Mesendoderm (in vitro differentiated cells): Measurements from ENCODE around the gene CASP8.

ENCODE experiments used
- DNase-seq: peaks from one replicate; pipeline ENCODE4 v3.0.0; 2013
- H2AK5ac ChIP-seq: 2 replicates; pipeline ENCODE4 v1.6.1; 2013; ENCODE audit warnings: low read length, inconsistent platforms
- H2BK120ac ChIP-seq: 2 replicates; pipeline ENCODE4 v1.6.1; 2013; ENCODE audit warnings: low read depth, mild to moderate bottlenecking, low read length, moderate library complexity, mixed read lengths
- H2BK15ac ChIP-seq: replicated peaks from 2 replicates; pipeline ENCODE4 v1.6.1; 2013; ENCODE audit warnings: low read depth, mild to moderate bottlenecking, moderate library complexity
- H2BK5ac ChIP-seq: 2 replicates; pipeline ENCODE4 v1.6.1; 2013; ENCODE audit warnings: low read length, inconsistent platforms
- H3K18ac ChIP-seq: 2 replicates; pipeline ENCODE4 v1.6.1; 2013; ENCODE audit warnings: mild to moderate bottlenecking, low read length, mixed read lengths
- H3K23ac ChIP-seq: one replicate; pipeline ENCODE4 v1.6.1; 2013; ENCODE audit warnings: low read length
- H3K27ac ChIP-seq: 2 replicates; pipeline ENCODE4 v1.5.1; 2013; ENCODE audit warnings: low read depth, mild to moderate bottlenecking, inconsistent platforms, low read length, moderate library complexity
- H3K27me3 ChIP-seq: 2 replicates; pipeline ENCODE4 v1.6.1; 2013; ENCODE audit warnings: low read length, control low read depth, mild to moderate bottlenecking, inconsistent platforms; ENCODE audit not compliant: insufficient read depth, poor library complexity
- H3K36me3 ChIP-seq: 2 replicates; pipeline ENCODE4 v1.6.1; 2013; ENCODE audit warnings: low read length, inconsistent platforms; ENCODE audit not compliant: control insufficient read depth, insufficient read depth
- H3K4ac ChIP-seq: one replicate; pipeline ENCODE4 v1.6.1; 2013; ENCODE audit warnings: low read depth, mild to moderate bottlenecking, low read length, moderate library complexity
- H3K4me1 ChIP-seq: 2 replicates; pipeline ENCODE4 v1.6.1; 2013; ENCODE audit warnings: low read depth, low read length, inconsistent platforms; ENCODE audit not compliant: control insufficient read depth
- H3K4me2 ChIP-seq: 2 replicates; pipeline ENCODE4 v1.6.1; 2013; ENCODE audit warnings: low read length
- H3K4me3 ChIP-seq: 2 replicates; pipeline ENCODE4 v1.5.1; 2013; ENCODE audit warnings: mild to moderate bottlenecking, low read length
- H3K56ac ChIP-seq: one replicate; pipeline ENCODE4 v1.6.1; 2013; ENCODE audit warnings: low read length
- H3K79me1 ChIP-seq: 2 replicates; pipeline ENCODE4 v1.6.1; 2013; ENCODE audit warnings: low read length, inconsistent platforms
- H3K79me2 ChIP-seq: 2 replicates; pipeline ENCODE4 v1.6.1; 2013; ENCODE audit warnings: mild to moderate bottlenecking, low read length; ENCODE audit not compliant: control insufficient read depth, insufficient read depth
- H3K9ac ChIP-seq: 2 replicates; pipeline ENCODE4 v1.6.1; 2013; ENCODE audit warnings: low read length, inconsistent platforms
- H4K5ac ChIP-seq: one replicate; pipeline ENCODE4 v1.6.1; 2013; ENCODE audit warnings: low read length
- H4K8ac ChIP-seq: one replicate; pipeline ENCODE4 v1.6.1; 2013; ENCODE audit warnings: low read depth, mild to moderate bottlenecking, control low read depth, low read length, moderate library complexity
- WGBS: extraction: QIAGEN DNeasy Blood & Tissue Kit; methylation state at CpG from one replicate; pipeline ENCODE4 v1.1.7; 2013; ENCODE audit warnings: low lambda C conversion rate, missing lambda C conversion rate; ENCODE audit not compliant: insufficient coverage; ENCODE audit errors: extremely low coverage; 5-methylcytosine and 5-hydroxymethylcytosine counted together

The CASP8 gene

DNA sequence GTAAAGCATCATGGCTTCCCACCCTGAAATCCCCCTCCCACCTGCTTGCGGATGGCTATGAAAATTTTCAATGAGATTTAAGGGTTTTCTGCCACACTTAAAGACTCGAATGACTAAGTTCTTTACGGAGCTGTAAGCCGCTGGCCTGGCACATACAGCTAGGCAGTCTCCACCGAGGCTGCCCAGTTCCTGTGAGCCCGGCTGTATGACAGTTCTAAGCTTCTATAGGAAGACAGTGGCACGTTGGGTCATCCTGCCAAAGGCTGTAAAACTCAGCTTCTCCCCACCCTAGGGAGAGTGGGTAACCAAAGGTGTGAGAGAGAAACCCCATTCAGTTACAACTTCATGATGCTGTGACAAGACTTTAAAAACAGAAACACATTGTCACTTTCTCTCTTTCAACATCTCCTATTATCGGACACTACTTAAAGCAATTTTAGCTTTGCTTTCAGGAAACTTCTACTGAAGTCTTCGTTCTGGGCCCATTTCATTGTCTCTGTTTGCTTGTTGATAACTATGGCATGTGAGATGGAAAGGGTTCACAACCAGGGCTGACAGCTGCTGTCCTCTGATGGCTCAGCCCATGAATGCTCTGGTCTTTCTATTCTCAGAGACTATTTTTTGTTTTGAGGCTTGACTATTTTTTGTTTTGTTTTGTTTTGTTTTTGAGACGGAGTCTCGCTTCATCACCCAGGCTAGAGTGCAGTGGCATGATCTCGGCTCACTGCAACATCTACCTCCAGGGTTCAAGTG is 7.1 kb downstream of the CASP8 start:
- H3K79me2 ChIP-seq: no peaks in the 10 kb centered on the region
- H3K9ac ChIP-seq: no peak overlapping the region
- H4K8ac ChIP-seq: no peak overlapping the region
- no peak overlapping the region for H2BK5ac ChIP-seq
- no peaks in the 10 kb centered on the region for H3K27me3 ChIP-seq
- H2BK15ac ChIP-seq: no peak overlapping the region
- H4K5ac ChIP-seq: no peak overlapping the region
- H3K36me3 ChIP-seq: no peaks in the 10 kb centered on the region
- H3K79me1 ChIP-seq: no peaks in the 10 kb centered on the region
- DNase-seq: no peak
- H3K18ac ChIP-seq: no peak overlapping the region
- no peak overlapping the region for H3K23ac ChIP-seq
- H3K4me3 ChIP-seq: no peak overlapping the region
- H3K4ac ChIP-seq: no peak overlapping the region
- H3K56ac ChIP-seq: no peak overlapping the region
- H2AK5ac ChIP-seq: no peak overlapping the region
- no peak overlapping the region for H3K4me2 ChIP-seq
- WGBS: no CpG with 5 or more reads among the region's 12 CpGs
- H2BK120ac ChIP-seq: no peak overlapping the region
- H3K27ac ChIP-seq: no peak overlapping the region
- no peaks in the 10 kb centered on the region for H3K4me1 ChIP-seq

DNA sequence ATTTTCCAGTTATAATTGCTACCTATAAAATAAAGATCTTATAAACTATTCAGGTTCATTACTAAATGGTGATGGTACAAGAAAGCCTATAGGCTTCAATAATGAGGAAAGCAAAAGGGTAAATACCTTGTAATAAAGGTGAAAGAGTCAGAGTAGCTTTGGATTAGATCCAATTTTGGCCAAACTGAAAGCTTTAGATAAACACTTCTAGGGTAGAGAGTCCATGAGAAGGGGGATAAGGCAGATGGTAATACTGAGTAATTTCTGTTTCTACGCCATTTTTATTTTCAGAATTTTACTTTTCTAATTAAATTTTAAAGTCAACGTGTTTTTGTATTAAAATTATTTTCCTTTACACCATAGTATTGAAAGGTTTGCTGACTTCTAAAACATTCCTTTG is 9.4 kb downstream of the CASP8 start:
- DNase-seq: no peak
- H3K79me2 ChIP-seq: no peaks in the 10 kb centered on the region
- H3K79me1 ChIP-seq: no peaks in the 10 kb centered on the region
- H3K36me3 ChIP-seq: no peaks in the 10 kb centered on the region
- H3K9ac ChIP-seq: no peak overlapping the region
- H3K56ac ChIP-seq: no peak overlapping the region
- H3K4me2 ChIP-seq: no peak overlapping the region
- no peak overlapping the region for H3K4me3 ChIP-seq
- H3K23ac ChIP-seq: no peak overlapping the region
- no peak overlapping the region for H2AK5ac ChIP-seq
- no peak overlapping the region for H4K5ac ChIP-seq
- no peaks in the 10 kb centered on the region for H3K27me3 ChIP-seq
- H2BK15ac ChIP-seq: no peak overlapping the region
- no peak overlapping the region for H2BK5ac ChIP-seq
- no peak overlapping the region for H3K4ac ChIP-seq
- no peak overlapping the region for H4K8ac ChIP-seq
- no CpG with 5 or more reads among the region's 2 CpGs for WGBS
- no peaks in the 10 kb centered on the region for H3K4me1 ChIP-seq
- H2BK120ac ChIP-seq: no peak overlapping the region
- H3K27ac ChIP-seq: no peak overlapping the region
- H3K18ac ChIP-seq: no peak overlapping the region

DNA sequence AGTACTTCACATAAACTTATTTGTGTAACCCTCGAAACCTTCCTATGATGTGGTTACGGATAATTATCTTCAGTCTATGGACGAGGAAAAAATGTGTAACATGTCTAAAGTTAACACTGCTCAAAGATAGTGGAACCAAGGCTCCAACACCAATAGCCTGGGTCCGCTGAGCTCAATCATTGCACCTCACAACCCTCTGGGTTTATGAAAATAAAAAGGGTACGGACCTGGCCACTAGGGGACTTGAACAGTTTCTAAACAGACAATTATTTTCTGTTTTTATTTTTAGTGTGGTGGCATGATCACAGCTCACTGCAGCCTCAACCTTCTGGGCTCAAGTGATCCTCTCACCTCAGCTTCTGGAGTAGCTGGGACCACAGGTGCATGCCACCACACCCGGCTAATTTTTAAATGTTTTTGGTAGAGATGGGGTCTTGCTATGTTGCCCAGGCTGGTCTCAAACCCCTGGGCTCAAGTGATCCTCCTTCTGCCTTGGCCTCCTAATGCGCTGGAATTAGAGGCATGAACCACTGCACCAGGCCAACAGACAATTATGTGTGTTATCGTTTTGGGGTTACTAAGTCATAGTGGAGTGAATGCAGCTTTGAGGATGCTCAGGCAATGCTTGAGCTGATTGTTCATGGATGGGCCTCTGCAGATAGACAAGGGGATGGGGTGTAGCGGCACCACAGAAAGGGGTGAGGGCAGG is 10.1 kb downstream of the CASP8 start:
- Histone ChIP-seq H2BK5ac (no peak overlapping the region), H3K4ac (no peak overlapping the region), H3K23ac (no peak overlapping the region), H2AK5ac (no peak overlapping the region), H3K36me3 (no peaks in the 10 kb centered on the region), H2BK15ac (no peak overlapping the region), H3K79me2 (no peaks in the 10 kb centered on the region), H3K56ac (no peak overlapping the region), H4K8ac (no peak overlapping the region), H3K4me1 (no peaks in the 10 kb centered on the region), H3K27ac (no peak overlapping the region), H3K9ac (no peak overlapping the region), H3K27me3 (no peaks in the 10 kb centered on the region), H3K4me2 (no peak overlapping the region), H3K79me1 (no peaks in the 10 kb centered on the region), H3K4me3 (no peak overlapping the region), H2BK120ac (no peak overlapping the region), H4K5ac (no peak overlapping the region), H3K18ac (no peak overlapping the region)
- no CpG with 5 or more reads among the region's 9 CpGs for WGBS
- DNase-seq: no peak

DNA sequence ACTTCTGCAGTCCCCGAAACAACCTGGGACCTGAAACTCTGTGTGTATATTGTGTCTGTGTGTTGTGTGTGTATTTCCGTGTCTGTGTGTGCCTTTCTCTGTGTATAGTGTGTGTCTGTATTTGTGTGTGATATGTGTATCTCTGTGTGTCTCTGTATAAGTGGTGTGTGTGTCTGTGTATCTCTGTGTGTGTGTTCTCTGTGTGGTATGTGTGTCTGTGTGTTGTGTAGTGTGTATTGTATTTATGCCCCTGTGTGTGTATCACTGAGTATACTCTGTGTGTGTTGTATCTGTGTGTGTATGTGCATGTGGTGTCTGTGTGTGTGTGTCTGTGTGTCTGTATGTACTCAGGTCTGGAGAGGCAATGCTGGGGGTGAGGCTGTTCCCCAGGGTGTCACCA is 11.6 kb downstream of the CASP8 start:
- no peak overlapping the region for H3K56ac ChIP-seq
- H2BK120ac ChIP-seq: no peak overlapping the region
- H3K4me3 ChIP-seq: no peak overlapping the region
- no peaks in the 10 kb centered on the region for H3K79me2 ChIP-seq
- no peak overlapping the region for H3K4ac ChIP-seq
- no peaks in the 10 kb centered on the region for H3K36me3 ChIP-seq
- H3K4me1 ChIP-seq: no peaks in the 10 kb centered on the region
- no peak for DNase-seq
- no peak overlapping the region for H3K23ac ChIP-seq
- H3K79me1 ChIP-seq: no peaks in the 10 kb centered on the region
- no CpG with 5 or more reads among the region's 2 CpGs for WGBS
- H2BK5ac ChIP-seq: no peak overlapping the region
- no peak overlapping the region for H3K4me2 ChIP-seq
- H4K8ac ChIP-seq: no peak overlapping the region
- H3K9ac ChIP-seq: no peak overlapping the region
- no peak overlapping the region for H4K5ac ChIP-seq
- no peak overlapping the region for H3K18ac ChIP-seq
- H2AK5ac ChIP-seq: no peak overlapping the region
- no peak overlapping the region for H2BK15ac ChIP-seq
- no peak overlapping the region for H3K27ac ChIP-seq
- no peaks in the 10 kb centered on the region for H3K27me3 ChIP-seq

DNA sequence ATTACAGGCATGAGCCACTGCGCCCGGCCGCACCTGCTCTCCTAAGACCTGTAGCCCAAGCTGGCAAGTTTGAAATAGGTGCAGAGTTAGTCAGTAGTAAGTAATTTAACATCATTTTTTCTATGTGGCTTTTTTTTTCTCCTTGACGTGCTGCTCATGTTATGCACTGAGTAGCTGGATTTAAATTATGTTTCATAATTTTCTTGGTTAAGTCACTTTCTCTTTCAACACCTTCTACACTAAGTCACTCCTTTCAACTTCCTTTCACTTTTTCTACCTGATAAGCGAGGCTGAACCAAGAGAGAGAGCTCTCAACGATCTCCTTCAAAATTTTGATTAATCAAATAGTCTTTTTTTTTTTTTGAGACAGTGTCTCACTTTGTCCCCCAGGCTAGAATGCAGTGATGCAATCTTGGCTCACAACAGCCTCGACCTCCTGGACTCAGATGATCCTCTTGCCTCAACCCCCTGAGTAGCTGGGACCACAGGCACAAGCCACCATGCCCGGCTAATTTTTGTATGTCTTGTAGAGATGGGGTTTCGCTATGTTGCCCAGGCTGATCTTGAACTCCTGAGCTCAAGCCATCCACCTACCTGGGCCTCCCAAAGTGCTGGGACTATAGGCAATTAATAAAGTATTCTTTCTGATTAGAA is 13.1 kb downstream of the CASP8 start:
- no peak overlapping the region for H3K4ac ChIP-seq
- no peak overlapping the region for H3K4me2 ChIP-seq
- no peak overlapping the region for H2BK5ac ChIP-seq
- WGBS: no CpG with 5 or more reads among the region's 9 CpGs
- no peaks in the 10 kb centered on the region for H3K79me2 ChIP-seq
- no peak overlapping the region for H2BK15ac ChIP-seq
- H3K27ac ChIP-seq: no peak overlapping the region
- no peak overlapping the region for H2AK5ac ChIP-seq
- no peak for DNase-seq
- no peak overlapping the region for H3K23ac ChIP-seq
- no peak overlapping the region for H3K9ac ChIP-seq
- H3K36me3 ChIP-seq: no peaks in the 10 kb centered on the region
- H4K8ac ChIP-seq: no peak overlapping the region
- no peaks in the 10 kb centered on the region for H3K27me3 ChIP-seq
- no peaks in the 10 kb centered on the region for H3K79me1 ChIP-seq
- no peak overlapping the region for H2BK120ac ChIP-seq
- H3K4me1 ChIP-seq: no peaks in the 10 kb centered on the region
- H3K18ac ChIP-seq: no peak overlapping the region
- no peak overlapping the region for H3K4me3 ChIP-seq
- H3K56ac ChIP-seq: no peak overlapping the region
- no peak overlapping the region for H4K5ac ChIP-seq
